Measurements from ENCODE around the gene GDPD5.

- TF ChIP-seq ZNF565 (CRISPR knock-in tag; conservative IDR thresholded peaks at IDR 0.05; ENCODE audit: low read depth) (no peak), TCF4 (CRISPR knock-in tag; IDR thresholded peaks at IDR 0.05; ENCODE audit: borderline replicate concordance) (no peak), RARB (CRISPR knock-in tag; IDR thresholded peaks at IDR 0.05) (no peak), ISL1 (CRISPR knock-in tag; IDR thresholded peaks at IDR 0.05) (no peak), ZFP30 (CRISPR knock-in tag; IDR thresholded peaks at IDR 0.05) (no peak)
Observed at GRCh38 chr11:75439026-75439425, 86.7 kb downstream of the GDPD5 start.
